H1 (cell line): Measurements from ENCODE around the gene SERINC5. TPM values are rescaled to one million over a fixed set of nuclear protein-coding genes. Genes with fewer than 3 reads are reported as not detected.

Experiments
- CTCF ChIA-PET: fragments of 300-600 bp; sonication (Branson Sonifier 250); formaldehyde crosslinking; loops from one replicate; lab custom pipeline; 2021; ENCODE audit not compliant: partially characterized antibody; lab: Charles Lee
- POLR2A ChIA-PET: fragments of 300-600 bp; sonication (Branson Sonifier 250); formaldehyde crosslinking; loops from one replicate; lab custom pipeline; 2021; ENCODE audit warnings: inconsistent platforms; ENCODE audit not compliant: partially characterized antibody; lab: Charles Lee
- DNase-seq, 2 experiments: peaks; one replicate each; pipeline versions ENCODE4 v3.0.0 to v3.0.0-alpha.2; 2010 to 2022; ENCODE audit warnings: low spot score in 2 of 2, low read depth in 1 of 2, mixed read lengths in 1 of 2
- FAIRE-seq: peaks from 2 replicates; lab custom pipeline; 2011; peaks lifted over from hg19 to GRCh38; lab: Jason Lieb, UNC
- H2AFZ ChIP-seq: 2 replicates; pipeline ENCODE4 v1.8.1; 2012; ENCODE audit warnings: low read length, inconsistent platforms
- H2AK5ac ChIP-seq: 2 replicates; pipeline ENCODE4 v1.6.1; 2013; ENCODE audit warnings: low read depth, low read length
- H2BK120ac ChIP-seq: replicated peaks from 2 replicates; pipeline ENCODE3; 2013; ENCODE audit warnings: low read depth, low read length, inconsistent platforms
- H2BK12ac ChIP-seq: 2 replicates; pipeline ENCODE4 v1.6.1; 2013; ENCODE audit warnings: low read depth, low read length
- H2BK15ac ChIP-seq: 2 replicates; pipeline ENCODE4 v1.6.1; 2013; ENCODE audit warnings: low read length
- H2BK20ac ChIP-seq: 2 replicates; pipeline ENCODE4 v1.6.1; 2013; ENCODE audit warnings: low read length
- H2BK5ac ChIP-seq: 2 replicates; pipeline ENCODE4 v1.6.1; 2013; ENCODE audit warnings: low read depth, low read length
- H3K14ac ChIP-seq: 2 replicates; pipeline ENCODE4 v1.6.1; 2013; ENCODE audit warnings: inconsistent platforms; ENCODE audit not compliant: insufficient read length
- H3K18ac ChIP-seq: 2 replicates; pipeline ENCODE4 v1.6.1; 2013; ENCODE audit warnings: low read length; ENCODE audit errors: extremely low read depth
- H3K23ac ChIP-seq: 2 replicates; pipeline ENCODE4 v1.6.1; 2013; ENCODE audit warnings: inconsistent platforms; ENCODE audit not compliant: insufficient read length
- H3K23me2 ChIP-seq: 2 replicates; pipeline ENCODE4 v1.6.1; 2013; ENCODE audit warnings: low read depth, low read length
- H3K27ac ChIP-seq: 2 replicates; pipeline ENCODE4 v1.6.1; 2011; ENCODE audit warnings: low read depth, low read length, inconsistent platforms
- H3K27me3 ChIP-seq, 4 experiments: replicated peaks in 1 of 4; 1 replicate in 1 of 4; 2 replicates in 3 of 4; pipeline versions ENCODE4 v1.6.1 to v1.8.1; 2011 to 2013; ENCODE audit warnings: low read length in 3 of 4, mild to moderate bottlenecking in 3 of 4, inconsistent platforms in 2 of 4, mixed read lengths in 2 of 4, moderate library complexity in 1 of 4; ENCODE audit not compliant: control insufficient read depth in 3 of 4, insufficient read depth in 3 of 4; ENCODE audit errors: extremely low read depth in 1 of 4
- H3K36me3 ChIP-seq, 4 experiments: 2 replicates each; pipeline versions ENCODE4 v1.6.1 to v1.8.1; 2011 to 2013; ENCODE audit warnings: mild to moderate bottlenecking in 4 of 4, low read length in 3 of 4, moderate library complexity in 2 of 4, control low read depth in 1 of 4, inconsistent platforms in 1 of 4; ENCODE audit not compliant: insufficient read depth in 4 of 4, control insufficient read depth in 2 of 4
- H3K4ac ChIP-seq: replicated peaks from 2 replicates; pipeline ENCODE3; 2013; ENCODE audit warnings: low read length, low read depth, mixed read lengths, inconsistent platforms; ENCODE audit not compliant: insufficient read length
- H3K4me1 ChIP-seq, 4 experiments: replicated peaks in 1 of 4; 1 replicate in 1 of 4; 2 replicates in 3 of 4; pipeline versions ENCODE4 v1.6.1 to v1.8.1; 2011 to 2013; ENCODE audit warnings: low read length in 3 of 4, inconsistent platforms in 2 of 4, mixed read lengths in 1 of 4; ENCODE audit not compliant: insufficient read depth in 4 of 4, control insufficient read depth in 3 of 4
- H3K4me2 ChIP-seq, 2 experiments: 2 replicates each; pipeline versions ENCODE4 v1.6.1 to v1.8.1; 2011 to 2013; ENCODE audit warnings: low read depth in 2 of 2, low read length in 2 of 2, control low read depth in 1 of 2, inconsistent platforms in 1 of 2, mild to moderate bottlenecking in 1 of 2; ENCODE audit not compliant: insufficient read depth in 1 of 2
- H3K4me3 ChIP-seq, 4 experiments: fragments of 200-600, 300-600 bp in 1 of 4; sonication (generic), shearing (Covaris generic), sonication (Bioruptor Twin) in 1 of 4; 2 replicates each; pipeline versions ENCODE4 v1.5.1 to v1.8.1; 2011 to 2016; ENCODE audit warnings: low read length in 4 of 4, low read depth in 3 of 4, control low read depth in 2 of 4, inconsistent platforms in 2 of 4, mild to moderate bottlenecking in 2 of 4, mixed read lengths in 1 of 4, moderate library complexity in 1 of 4; ENCODE audit not compliant: insufficient read depth in 2 of 4; ENCODE audit errors: extremely low read depth in 1 of 4
- H3K56ac ChIP-seq: replicated peaks from 2 replicates; pipeline ENCODE3; 2013; ENCODE audit warnings: low read depth, mild to moderate bottlenecking, mixed read lengths, low read length, inconsistent platforms; ENCODE audit not compliant: insufficient read length
- H3K79me1 ChIP-seq: 2 replicates; pipeline ENCODE4 v1.6.1; 2013; ENCODE audit warnings: low read depth, low read length, control low read depth
- H3K79me2 ChIP-seq, 2 experiments: 2 replicates each; pipeline versions ENCODE4 v1.6.1 to v1.8.1; 2012 to 2013; ENCODE audit warnings: low read length in 2 of 2, mild to moderate bottlenecking in 2 of 2, inconsistent platforms in 1 of 2; ENCODE audit not compliant: insufficient read depth in 2 of 2, control insufficient read depth in 1 of 2
- H3K9ac ChIP-seq, 4 experiments: replicated peaks in 1 of 4; 1 replicate in 1 of 4; 2 replicates in 3 of 4; pipeline versions ENCODE4 v1.6.1 to v1.8.1; 2011 to 2013; ENCODE audit warnings: low read depth in 3 of 4, low read length in 3 of 4, control low read depth in 2 of 4, mild to moderate bottlenecking in 2 of 4, moderate library complexity in 2 of 4, inconsistent platforms in 1 of 4; ENCODE audit errors: extremely low read depth in 1 of 4
- H3K9me3 ChIP-seq, 2 experiments: 2 replicates each; pipeline versions ENCODE4 v1.6.1 to v1.8.1; 2012 to 2013; ENCODE audit warnings: mild to moderate bottlenecking in 2 of 2, moderate library complexity in 2 of 2, control low read depth in 1 of 2, inconsistent platforms in 1 of 2, low read depth in 1 of 2, low read length in 1 of 2, mixed read lengths in 1 of 2; ENCODE audit not compliant: insufficient read depth in 2 of 2
- H4K20me1 ChIP-seq, 2 experiments: replicated peaks in 1 of 2; 2 replicates each; pipeline versions ENCODE3 to v1.8.1; 2011 to 2013; ENCODE audit warnings: inconsistent platforms in 2 of 2, low read length in 2 of 2, mild to moderate bottlenecking in 1 of 2; ENCODE audit not compliant: insufficient read depth in 2 of 2, control insufficient read depth in 1 of 2
- H4K5ac ChIP-seq: 2 replicates; pipeline ENCODE4 v1.6.1; 2013; ENCODE audit warnings: low read length, low read depth, mixed read lengths, inconsistent platforms; ENCODE audit not compliant: insufficient read length
- H4K8ac ChIP-seq: 2 replicates; pipeline ENCODE4 v1.8.0; 2013; ENCODE audit warnings: mild to moderate bottlenecking, moderate library complexity, low read length, inconsistent platforms; ENCODE audit not compliant: insufficient read depth; ENCODE audit errors: extremely low read depth
- H4K91ac ChIP-seq: replicated peaks from 2 replicates; pipeline ENCODE3; 2013; ENCODE audit warnings: low read length, mixed read lengths, inconsistent platforms; ENCODE audit not compliant: insufficient read length
- CBX5 ChIP-seq: fragments of 300-800, 300-1000 bp; sonication (generic); IDR thresholded peaks from 2 replicates; pipeline ENCODE4 v1.7.1; 2016; ENCODE audit warnings: antibody characterized with exemption, low read length, low read depth
- CTBP2 ChIP-seq: IDR thresholded peaks from 2 replicates; pipeline ENCODE4 v1.7.0; 2011; ENCODE audit warnings: borderline replicate concordance, mild to moderate bottlenecking, moderate library complexity, mixed read lengths, low read length; ENCODE audit not compliant: insufficient read depth, insufficient read length
- GTF2F1 ChIP-seq: IDR thresholded peaks from 2 replicates; pipeline ENCODE4 v1.6.1; 2012; ENCODE audit warnings: low read depth, low read length, improper control_type of control experiment, borderline replicate concordance
- KDM4A ChIP-seq: IDR thresholded peaks from one replicate; pipeline ENCODE4 v1.7.1; 2012; ENCODE audit warnings: low read depth, mild to moderate bottlenecking, moderate library complexity, low read length, inconsistent platforms; ENCODE audit not compliant: severe bottlenecking
- MAFK ChIP-seq: IDR thresholded peaks from 2 replicates; pipeline ENCODE4 v1.6.1; 2012; ENCODE audit warnings: low read depth, mild to moderate bottlenecking, improper control_type of control experiment, low read length
- POLR2A ChIP-seq, 2 experiments: IDR thresholded peaks; 1 replicate in 1 of 2; 2 replicates in 1 of 2; pipeline ENCODE4 v1.6.1; 2011; ENCODE audit warnings: low read depth in 2 of 2, low read length in 2 of 2, mild to moderate bottlenecking in 2 of 2; ENCODE audit errors: control extremely low read depth in 1 of 2
- RBBP5 ChIP-seq: IDR thresholded peaks from 2 replicates; pipeline ENCODE4 v1.7.1; 2012; ENCODE audit warnings: low read depth, mild to moderate bottlenecking, inconsistent platforms, low read length, moderate library complexity, borderline replicate concordance
- RFX5 ChIP-seq: IDR thresholded peaks from 2 replicates; pipeline ENCODE4 v1.6.1; 2011; ENCODE audit warnings: low read depth, low read length, improper control_type of control experiment, borderline replicate concordance
- RXRA ChIP-seq: IDR thresholded peaks from 2 replicates; pipeline ENCODE4 v1.6.1; 2011; ENCODE audit warnings: low read depth, mild to moderate bottlenecking, low read length, moderate library complexity; ENCODE audit not compliant: insufficient read depth
- SIRT6 ChIP-seq: IDR thresholded peaks from one replicate; pipeline ENCODE4 v1.7.1; 2012; ENCODE audit warnings: low read length, inconsistent platforms
- WGBS, 2 experiments: shearing (Covaris generic) in 1 of 2; methylation state at CpG; one replicate each; pipeline versions ENCODE4 v1.1.6 to v1.1.7; 2013 to 2015; ENCODE audit warnings: low lambda C conversion rate in 2 of 2, mixed read lengths in 2 of 2, inconsistent platforms in 1 of 2, low coverage in 1 of 2, missing lambda C conversion rate in 1 of 2; ENCODE audit not compliant: insufficient replicate concordance in 2 of 2, insufficient coverage in 1 of 2, insufficient read length in 1 of 2; ENCODE audit errors: extremely low coverage in 1 of 2, missing lambda C conversion rate in 1 of 2; 5-methylcytosine and 5-hydroxymethylcytosine counted together
- polyA plus RNA-seq, 7 experiments: library from polyadenylated mRNA; depleted of rRNA in 3 of 7; stranded (reverse) in 5 of 7; unstranded in 2 of 7; fragments of >200 nt in 5 of 7; fragments of 200-250 nt in 2 of 7; gene quantifications; 1 replicate in 5 of 7; 2 replicates in 1 of 7; 4 replicates in 1 of 7; pipeline versions ENCODE4 v1.2.1 to v1.2.3, GENCODE V29; 2011 to 2013; ENCODE audit warnings: missing spikeins in 2 of 7, mixed read lengths in 2 of 7
- total RNA-seq: library from RNA; stranded (reverse); fragmentation: NEBNext Ultra II Directional; extraction: Animal tissue kit (Norgen Biotek cat#: 25700); gene quantifications from 2 replicates; pipeline ENCODE4 v1.2.1, GENCODE V29; 2021
- TF ChIP-seq, protein P1 (sequence below): IDR thresholded peaks from 2 replicates; pipeline ENCODE4 v1.6.1; 2011; ENCODE audit warnings: low read depth, mild to moderate bottlenecking, low read length; ENCODE audit not compliant: insufficient read depth
- TF ChIP-seq, protein P2 (sequence below): IDR thresholded peaks from 2 replicates; pipeline ENCODE4 v1.6.1; 2012; ENCODE audit warnings: low read length, inconsistent platforms

Gene SERINC5
- total and polyA plus RNA-seq, 2 of the 8 experiments (the other 6 are each of a cell fraction or from before 2014, with no cell fraction given) = 32.2 to 149 TPM

DNA sequence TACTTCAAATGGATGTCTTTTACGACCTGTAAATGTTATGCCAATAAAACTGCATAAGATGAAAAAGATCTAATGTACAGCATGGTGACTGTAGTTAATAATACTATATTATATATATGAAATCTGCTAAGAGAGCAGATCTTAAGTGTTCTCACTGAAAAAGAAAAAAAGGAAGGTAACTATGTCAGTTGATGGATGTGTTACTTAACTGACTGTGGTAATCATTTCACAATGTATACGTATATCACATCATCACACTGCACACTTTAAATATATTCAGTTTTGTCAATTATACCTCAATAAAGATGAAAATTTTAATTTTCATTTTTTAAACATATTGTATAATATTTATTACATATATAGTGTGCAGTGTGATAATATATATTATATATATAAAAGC, 188.8 kb downstream of the SERINC5 start:
- CTCF ChIA-PET = interaction anchor here (0.9 to 2.1 kb wide), 3 partner anchors 12 to 17 kb away, joined by 3 to 8 read pairs (median 5); no protein-coding TSS in a partner anchor
- TF ChIP-seq KDM4A (no peak), RFX5 (no peak), RXRA (no peak), POLR2A (IDR thresholded peaks at IDR 0.05; ENCODE audit: control extremely low read depth in 1 of 2, low read depth in 2 of 2, low read length in 2 of 2) (no peak), CBX5 (no peak), SIRT6 (no peak), GTF2F1 (no peak), MAFK (no peak), CTBP2 (no peak), RBBP5 (no peak)
- TF ChIP-seq, protein P1, sequence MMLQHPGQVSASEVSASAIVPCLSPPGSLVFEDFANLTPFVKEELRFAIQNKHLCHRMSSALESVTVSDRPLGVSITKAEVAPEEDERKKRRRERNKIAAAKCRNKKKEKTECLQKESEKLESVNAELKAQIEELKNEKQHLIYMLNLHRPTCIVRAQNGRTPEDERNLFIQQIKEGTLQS = no peak
- TF ChIP-seq, protein P2, sequence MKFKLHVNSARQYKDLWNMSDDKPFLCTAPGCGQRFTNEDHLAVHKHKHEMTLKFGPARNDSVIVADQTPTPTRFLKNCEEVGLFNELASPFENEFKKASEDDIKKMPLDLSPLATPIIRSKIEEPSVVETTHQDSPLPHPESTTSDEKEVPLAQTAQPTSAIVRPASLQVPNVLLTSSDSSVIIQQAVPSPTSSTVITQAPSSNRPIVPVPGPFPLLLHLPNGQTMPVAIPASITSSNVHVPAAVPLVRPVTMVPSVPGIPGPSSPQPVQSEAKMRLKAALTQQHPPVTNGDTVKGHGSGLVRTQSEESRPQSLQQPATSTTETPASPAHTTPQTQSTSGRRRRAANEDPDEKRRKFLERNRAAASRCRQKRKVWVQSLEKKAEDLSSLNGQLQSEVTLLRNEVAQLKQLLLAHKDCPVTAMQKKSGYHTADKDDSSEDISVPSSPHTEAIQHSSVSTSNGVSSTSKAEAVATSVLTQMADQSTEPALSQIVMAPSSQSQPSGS = no peak

More for the DNA sequence above, 188.8 kb downstream of the SERINC5 start:
- H3K56ac ChIP-seq = no peak overlapping the region
- no peak overlapping the region for H2BK15ac ChIP-seq
- no peak overlapping the region for H3K4ac ChIP-seq
- H2BK5ac ChIP-seq = no peak overlapping the region
- POLR2A ChIA-PET = no interaction called here
- no peak overlapping the region for H3K18ac ChIP-seq
- 92% methylated on average over 2 of the region's 2 CpGs; no CpG with 5 or more reads in 1 of the 2 experiments for WGBS, 2 experiments
- no peak overlapping the region for H3K23ac ChIP-seq
- H3K36me3 ChIP-seq = no peaks in the 10 kb centered on the region; a peak in 1 of 8 replicates
- no peak overlapping the region for H2BK12ac ChIP-seq
- no peaks in the 10 kb centered on the region for H3K79me1 ChIP-seq
- no peaks in the 10 kb centered on the region; a peak in 1 of 4 replicates for H3K9me3 ChIP-seq
- no peak for FAIRE-seq
- no peak overlapping the region for H3K27ac ChIP-seq
- H2AFZ ChIP-seq = no peak overlapping the region
- H4K91ac ChIP-seq = no peak overlapping the region
- H3K4me2 ChIP-seq = no peak overlapping the region
- H4K8ac ChIP-seq = no peak overlapping the region
- H4K5ac ChIP-seq = no peak overlapping the region
- H3K79me2 ChIP-seq = no peaks in the 10 kb centered on the region
- DNase-seq = no peak
- H3K4me1 ChIP-seq = no peaks in the 10 kb centered on the region; a peak in 1 of 7 replicates
- no peak overlapping the region for H2AK5ac ChIP-seq
- H3K4me3 ChIP-seq = no peak overlapping the region
- H4K20me1 ChIP-seq = no peaks in the 10 kb centered on the region
- H3K9ac ChIP-seq = no peak overlapping the region
- no peaks in the 10 kb centered on the region for H3K27me3 ChIP-seq
- H2BK120ac ChIP-seq = no peak overlapping the region
- no peak overlapping the region for H3K14ac ChIP-seq
- no peaks in the 10 kb centered on the region for H3K23me2 ChIP-seq
- H2BK20ac ChIP-seq = no peak overlapping the region
